GM18858 (cell line): ENCODE data around the gene KIF4A.
"Not testable (repeated sequence)": the region's sequence is repeated elsewhere in the genome, so short reads cannot be mapped to it uniquely, and the experiment has no call there.

Experiments used
- ATAC-seq: cut with Tn5 transposase; IDR thresholded peaks from one replicate; pipeline ENCODE4 v1.9.1; 2021; ENCODE audit not compliant: unreplicated experiment

KIF4A gene

DNA sequence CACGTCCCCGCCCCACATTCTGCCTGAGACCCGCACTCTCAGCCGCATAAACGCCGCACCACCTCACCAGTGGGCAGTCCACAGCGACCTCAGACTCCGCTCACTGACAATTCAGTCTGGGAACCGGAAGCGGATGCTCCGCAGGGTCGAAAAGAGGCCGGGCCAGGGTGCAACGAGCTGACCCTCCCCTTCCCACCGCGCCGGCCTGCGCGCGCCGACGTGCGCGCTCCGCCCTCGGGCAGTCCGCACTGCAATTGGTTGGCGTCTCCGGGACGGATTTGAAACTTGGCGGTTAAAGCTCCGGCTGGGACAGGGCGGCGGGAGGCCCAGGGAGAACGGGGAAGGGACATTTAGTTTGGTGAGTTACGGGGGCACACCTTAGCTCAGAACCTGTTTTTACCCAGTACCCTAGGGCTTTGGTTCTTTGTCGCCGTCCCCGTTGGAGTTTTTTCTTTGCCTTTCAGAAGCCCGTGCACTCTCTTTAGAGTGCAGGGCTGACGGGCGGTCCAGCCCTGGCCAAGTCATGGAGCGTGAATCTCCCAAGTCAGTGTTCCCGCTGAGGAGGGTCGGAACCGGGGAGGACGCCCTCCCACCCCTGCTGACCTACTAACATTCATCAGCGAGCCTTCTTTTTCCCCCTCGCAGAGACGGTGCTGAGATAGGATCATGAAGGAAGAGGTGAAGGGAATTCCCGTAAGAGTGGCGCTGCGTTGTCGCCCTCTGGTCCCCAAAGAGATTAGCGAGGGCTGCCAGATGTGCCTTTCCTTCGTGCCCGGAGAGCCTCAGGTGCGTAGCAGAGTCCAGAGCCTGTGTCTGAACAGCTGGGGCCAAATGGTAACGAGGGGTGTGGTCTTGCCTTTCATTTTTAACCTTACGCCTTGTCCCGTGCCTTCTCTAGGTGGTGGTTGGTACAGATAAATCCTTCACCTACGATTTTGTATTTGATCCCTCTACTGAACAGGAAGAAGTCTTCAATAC is at the start of gene KIF4A, which contains the start of gene PDZD11:
Gene KIF4A (plus strand): TSS at position 312 of the 978 bp plus-strand sequence. CDS start 355 bp downstream, at position 667.
Gene PDZD11 (minus strand): TSS at position 135 of the 978 bp plus-strand sequence. CDS start 586 bp downstream, outside the sequence.
- ATAC-seq: peak; percentile 94

- ATAC-seq: no peak
These were observed 49.2 kb upstream of the KIF4A start for GRCh38 chrX:70240751-70241150.

DNA sequence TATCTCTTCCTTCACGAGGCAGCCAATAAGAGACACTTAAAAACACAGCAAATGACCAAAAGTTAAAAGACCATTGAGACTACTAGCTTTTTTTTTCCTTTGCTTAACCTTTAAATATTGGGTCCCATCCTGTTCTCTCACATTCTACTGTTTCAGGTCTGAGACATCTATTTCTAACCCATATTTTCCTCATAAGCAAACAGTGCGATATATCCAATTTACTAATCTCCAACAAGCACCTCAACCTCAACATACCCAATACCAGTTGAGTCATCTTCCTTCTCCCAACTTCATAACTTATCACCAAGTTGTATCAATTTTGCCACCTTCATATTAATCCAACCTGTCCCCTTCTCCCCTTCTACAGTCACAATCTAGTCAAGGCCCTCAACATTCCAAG is 48.4 kb upstream of the KIF4A start:
- ATAC-seq: no peak

DNA sequence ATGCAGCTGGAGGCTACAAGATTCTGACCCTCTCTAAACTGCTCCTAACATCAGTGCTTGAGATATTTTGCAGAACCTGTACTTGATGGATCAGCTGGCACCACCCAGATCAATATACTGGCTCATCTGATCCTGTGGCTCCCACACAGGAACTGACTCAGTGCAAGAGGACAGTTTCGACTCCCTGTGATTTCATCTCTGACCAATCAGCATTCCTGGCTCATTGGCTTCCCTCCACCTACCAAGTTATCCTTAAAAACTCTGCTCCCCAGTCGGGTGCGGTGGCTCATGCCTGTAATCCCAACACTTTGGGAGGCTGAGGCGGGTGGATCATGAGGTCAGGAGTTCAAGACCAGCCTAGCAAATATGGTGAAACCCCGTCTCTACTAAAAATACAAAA is 46.3 kb upstream of the KIF4A start:
- not testable (repeated sequence) for ATAC-seq

GRCh38 chrX:70244881-70245280 is 45.0 kb upstream of the KIF4A start:
- no peak for ATAC-seq

GRCh38 chrX:70247252-70247651 is 42.7 kb upstream of the KIF4A start:
- no peak for ATAC-seq

DNA sequence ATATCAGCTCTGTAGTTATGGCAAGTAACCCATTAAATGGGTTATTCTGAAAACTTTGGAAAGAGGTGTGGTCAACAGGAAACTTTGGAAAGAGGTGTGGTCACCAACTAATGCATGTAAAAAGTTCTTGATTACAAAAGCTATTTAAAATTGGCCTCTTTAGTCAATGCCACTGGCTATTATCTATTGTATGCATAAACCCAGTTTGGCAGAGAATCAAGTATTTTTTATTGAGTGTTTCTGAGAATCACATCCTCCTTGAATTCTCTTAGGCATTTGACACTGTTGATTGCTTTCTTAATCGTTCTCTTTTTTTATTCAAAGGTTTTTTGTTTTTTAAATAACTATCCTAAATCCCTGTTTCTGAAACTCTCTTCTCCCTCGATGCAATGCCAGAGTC is 37.4 kb upstream of the KIF4A start:
- no peak for ATAC-seq

- ATAC-seq: no peak
These were observed 36.4 kb upstream of the KIF4A start for GRCh38 chrX:70253377-70254062.

DNA sequence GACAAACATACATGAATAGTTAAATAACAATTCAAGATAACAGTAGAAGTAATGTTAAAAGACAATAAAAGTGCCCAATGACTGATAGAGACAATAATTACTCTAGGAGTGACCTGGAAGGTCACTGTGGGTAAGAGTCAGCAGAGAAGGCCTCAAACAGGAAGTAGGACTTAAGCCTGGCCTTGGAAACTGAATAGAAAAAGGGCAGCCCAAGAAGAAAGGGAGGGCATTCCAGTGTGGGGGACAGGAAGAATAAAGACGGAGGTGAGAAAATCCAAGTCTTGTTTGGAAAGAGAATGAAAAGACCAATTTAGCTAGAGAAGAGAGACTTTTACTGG is 35.9 kb upstream of the KIF4A start:
- ATAC-seq: no peak

DNA sequence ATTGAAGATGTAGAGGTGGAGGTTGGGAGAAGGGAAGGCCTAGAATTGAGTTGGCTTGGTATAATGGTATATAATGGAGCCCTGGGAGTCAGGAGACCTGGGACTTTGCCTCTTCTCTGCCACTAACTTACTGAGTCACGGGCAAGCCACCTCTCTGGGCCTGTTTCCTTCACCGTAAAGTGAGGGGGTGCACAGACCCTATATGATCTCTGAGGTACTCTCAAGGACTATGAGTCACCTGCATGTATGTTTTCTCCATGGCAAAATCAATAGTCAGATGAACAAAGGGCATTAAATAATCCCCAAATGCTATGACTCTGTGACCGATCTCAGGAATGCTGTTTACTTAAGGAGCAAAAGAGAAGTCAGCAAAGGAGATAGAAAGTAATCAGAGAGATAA is 35.0 kb upstream of the KIF4A start:
- ATAC-seq: no peak

DNA sequence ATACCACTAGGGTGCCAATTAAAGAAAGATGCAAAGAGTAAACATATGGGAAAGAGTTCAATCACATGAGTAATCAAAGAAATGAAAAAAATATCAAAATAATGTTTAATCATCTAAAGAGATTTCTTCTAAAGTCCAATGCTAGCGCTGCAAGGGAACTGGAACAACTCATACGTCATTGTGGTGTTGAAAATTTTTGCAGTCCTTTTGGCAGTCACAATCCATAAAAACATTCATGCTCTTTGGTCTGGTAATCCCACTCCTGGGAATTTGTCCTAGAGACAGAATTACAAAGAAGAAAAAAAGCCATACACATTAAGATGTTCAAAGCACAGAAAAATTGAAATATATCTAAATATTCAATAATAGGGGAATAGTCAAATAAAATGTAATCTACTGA is 34.5 kb upstream of the KIF4A start:
- no peak for ATAC-seq

- ATAC-seq: no peak
These were observed 32.2 kb upstream of the KIF4A start for GRCh38 chrX:70257423-70258288.

- ATAC-seq: no peak
These were observed 29.8 kb upstream of the KIF4A start, which contains the start of gene P2RY4 for GRCh38 chrX:70260104-70260503. Gene P2RY4 (minus strand): TSS chrX:70260204. CDS start chrX:70259624, 580 bp downstream.

- ATAC-seq: peak; percentile 84
These were observed 26.8 kb upstream of the KIF4A start for GRCh38 chrX:70262952-70263567.

GRCh38 chrX:70264784-70265183 is 25.1 kb upstream of the KIF4A start:
- no peak for ATAC-seq

GRCh38 chrX:70268034-70268433 is 21.9 kb upstream of the KIF4A start, which contains the start of gene ARR3:
Gene ARR3 (plus strand): TSS chrX:70268334. CDS start chrX:70269386, 1,052 bp downstream.
- no peak for ATAC-seq

- not testable (repeated sequence) for ATAC-seq
These were observed 15.9 kb upstream of the KIF4A start for GRCh38 chrX:70274029-70274428.

DNA sequence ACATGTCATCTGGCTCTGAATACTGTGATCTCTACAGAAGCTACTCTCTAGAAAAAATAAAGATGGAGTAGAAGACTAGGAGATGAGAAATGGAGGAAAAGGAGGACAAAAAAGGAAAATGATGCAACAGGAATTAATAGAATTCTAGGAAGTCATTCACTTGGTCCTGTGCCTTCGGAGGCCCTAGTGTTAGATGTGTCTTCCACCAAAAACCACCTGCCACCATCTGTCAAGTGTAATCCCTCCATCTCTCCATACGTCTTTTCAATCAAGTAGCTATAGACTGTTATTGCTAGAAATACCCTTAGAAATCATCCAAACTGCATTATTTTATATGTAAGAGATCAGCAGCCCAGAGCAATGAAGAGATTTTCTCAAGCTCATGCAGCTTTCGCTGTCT is 10.8 kb upstream of the KIF4A start:
- ATAC-seq: no peak

DNA sequence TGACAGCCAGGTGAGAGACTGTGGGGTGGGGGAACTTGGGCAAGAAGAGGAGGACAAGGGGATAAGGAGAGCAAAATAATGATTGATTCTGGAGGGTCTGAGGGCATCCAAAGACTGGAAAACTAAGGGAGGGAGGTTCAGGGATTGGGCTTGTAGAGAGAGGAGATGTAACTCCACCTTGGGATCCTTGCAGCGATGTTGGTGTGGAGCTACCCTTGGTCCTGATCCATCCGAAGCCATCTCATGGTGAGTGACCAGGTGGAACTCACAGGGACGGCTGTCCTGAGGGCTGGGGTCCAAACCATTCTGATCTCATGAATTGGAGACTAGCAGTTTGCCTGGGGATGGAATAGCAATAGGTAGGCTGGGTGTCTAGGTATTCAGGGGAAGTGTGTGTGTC is 9.3 kb upstream of the KIF4A start:
- no peak for ATAC-seq

DNA sequence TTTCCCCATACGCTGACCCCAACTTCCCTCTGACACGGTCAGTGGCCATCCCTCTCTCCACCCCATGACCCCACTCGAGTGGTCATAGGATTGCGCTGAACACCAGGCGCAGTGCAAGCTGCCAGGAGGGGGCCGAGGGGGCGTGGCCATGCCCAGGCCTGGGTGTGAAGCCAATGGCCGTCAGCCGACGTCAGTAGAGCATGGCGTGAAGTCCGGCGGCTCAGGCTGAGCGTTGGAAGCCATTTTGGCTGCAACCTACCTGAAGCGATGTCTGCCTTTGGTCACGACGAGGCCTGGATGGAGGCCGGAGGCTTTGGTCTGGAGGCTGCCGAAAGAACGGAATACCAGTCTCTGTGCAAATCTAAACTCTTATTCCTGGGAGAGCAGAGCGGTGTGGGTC is 8.0 kb upstream of the KIF4A start, which contains the start of gene RAB41:
Gene RAB41 (plus strand): TSS at position 222 of the 400 bp plus-strand sequence. CDS start 46 bp downstream, at position 268.
- no peak for ATAC-seq
